GF-D8 (cell line): Measurements from ENCODE around the gene EHD4.

Source experiments
- DNase-seq: peaks from one replicate; lab custom pipeline; 2025; lab: John Stamatoyannopoulos, UW

EHD4 gene

GRCh38 chr15:41881086-41881485 lies 91.3 kb downstream of the EHD4 start:
- DNase-seq: no peak

GRCh38 chr15:41880156-41880877 lies 92.0 kb downstream of the EHD4 start:
- no peak for DNase-seq

GRCh38 chr15:41879321-41879845 lies 93.0 kb downstream of the EHD4 start:
- no peak for DNase-seq

GRCh38 chr15:41878355-41878699 lies 94.0 kb downstream of the EHD4 start:
- no peak for DNase-seq

- no peak for DNase-seq
Measured at GRCh38 chr15:41877631-41878354, 94.6 kb downstream of the EHD4 start.

GRCh38 chr15:41876689-41877088 lies 95.7 kb downstream of the EHD4 start:
- DNase-seq: no peak

GRCh38 chr15:41876007-41876406 lies 96.3 kb downstream of the EHD4 start:
- DNase-seq: no peak

GRCh38 chr15:41874736-41875135 lies 97.6 kb downstream of the EHD4 start:
- no peak for DNase-seq

GRCh38 chr15:41873711-41874110 lies 98.6 kb downstream of the EHD4 start:
- no peak for DNase-seq

GRCh38 chr15:41872166-41872747 lies 100.1 kb downstream of the EHD4 start:
- no peak for DNase-seq

GRCh38 chr15:41871175-41871905 lies 101.0 kb downstream of the EHD4 start:
- DNase-seq: no peak

GRCh38 chr15:41870689-41871081 lies 101.7 kb downstream of the EHD4 start:
- no peak for DNase-seq

- DNase-seq: no peak
Measured at GRCh38 chr15:41869770-41870688, 102.3 kb downstream of the EHD4 start.

GRCh38 chr15:41868321-41868720 lies 104.0 kb downstream of the EHD4 start:
- DNase-seq: no peak

GRCh38 chr15:41866872-41867579 lies 105.3 kb downstream of the EHD4 start:
- DNase-seq: no peak

- no peak for DNase-seq
Measured at GRCh38 chr15:41866263-41866703, 106.1 kb downstream of the EHD4 start.

- peak; percentile 2 for DNase-seq
Measured at GRCh38 chr15:41865490-41866055, 106.8 kb downstream of the EHD4 start.

- no peak for DNase-seq
Measured at GRCh38 chr15:41862515-41863116, 109.7 kb downstream of the EHD4 start.

GRCh38 chr15:41861736-41862356 lies 110.5 kb downstream of the EHD4 start:
- no peak for DNase-seq
